GM11168 (cell line): Measurements from ENCODE around the gene PRKCE.

Experiments
- in situ Hi-C: fragments of 300-500 bp; cut with MboI; formaldehyde crosslinking; loops from one replicate; pipeline ENCODE4 v1.12.0; 2022; ENCODE audit warnings: low sequenced_read_pairs; ENCODE audit not compliant: unreplicated experiment

The PRKCE gene

GRCh38 chr2:46157966-46158310, 506.5 kb downstream of the PRKCE start:
- in situ Hi-C loops, result no loop called here

GRCh38 chr2:46158661-46159060, 507.2 kb downstream of the PRKCE start:
- in situ Hi-C loops, result no loop called here

- in situ Hi-C loops, result no loop called here
Measured at GRCh38 chr2:46160326-46160725, 508.9 kb downstream of the PRKCE start.

- in situ Hi-C loops, result no loop called here
Measured at GRCh38 chr2:46161315-46161714, 509.8 kb downstream of the PRKCE start.

GRCh38 chr2:46161911-46162310, 510.4 kb downstream of the PRKCE start:
- in situ Hi-C loops, result no loop called here

GRCh38 chr2:46162329-46163097, 511.0 kb downstream of the PRKCE start:
- in situ Hi-C loops, result no loop called here

GRCh38 chr2:46163098-46163430, 511.6 kb downstream of the PRKCE start:
- in situ Hi-C loops, result no loop called here

- in situ Hi-C loops, result no loop called here
Measured at GRCh38 chr2:46163804-46164528, 512.5 kb downstream of the PRKCE start.

GRCh38 chr2:46164529-46165301, 513.2 kb downstream of the PRKCE start:
- in situ Hi-C loops, result no loop called here

- in situ Hi-C loops, result no loop called here
Measured at GRCh38 chr2:46165916-46166315, 514.4 kb downstream of the PRKCE start.

- in situ Hi-C loops, result no loop called here
Measured at GRCh38 chr2:46167406-46167805, 515.9 kb downstream of the PRKCE start.

- in situ Hi-C loops, result no loop called here
Measured at GRCh38 chr2:46167924-46168323, 516.4 kb downstream of the PRKCE start.

- in situ Hi-C loops, result no loop called here
Measured at GRCh38 chr2:46169467-46169866, 518.0 kb downstream of the PRKCE start.

GRCh38 chr2:46170026-46170425, 518.6 kb downstream of the PRKCE start:
- in situ Hi-C loops, result no loop called here

GRCh38 chr2:46170611-46171350, 519.3 kb downstream of the PRKCE start:
- in situ Hi-C loops, result no loop called here

GRCh38 chr2:46171411-46171953, 520.0 kb downstream of the PRKCE start:
- in situ Hi-C loops, result no loop called here

GRCh38 chr2:46171996-46172546, 520.6 kb downstream of the PRKCE start:
- in situ Hi-C loops, result no loop called here

- in situ Hi-C loops, result no loop called here
Measured at GRCh38 chr2:46173030-46173429, 521.6 kb downstream of the PRKCE start.

GRCh38 chr2:46173636-46174250, 522.3 kb downstream of the PRKCE start:
- in situ Hi-C loops, result no loop called here
